Measurements from ENCODE around the gene SPRYD4.
A peak's percentile ranks its signal among the peaks of the same experiment; 100 is the strongest.

The SPRYD4 gene

DNA sequence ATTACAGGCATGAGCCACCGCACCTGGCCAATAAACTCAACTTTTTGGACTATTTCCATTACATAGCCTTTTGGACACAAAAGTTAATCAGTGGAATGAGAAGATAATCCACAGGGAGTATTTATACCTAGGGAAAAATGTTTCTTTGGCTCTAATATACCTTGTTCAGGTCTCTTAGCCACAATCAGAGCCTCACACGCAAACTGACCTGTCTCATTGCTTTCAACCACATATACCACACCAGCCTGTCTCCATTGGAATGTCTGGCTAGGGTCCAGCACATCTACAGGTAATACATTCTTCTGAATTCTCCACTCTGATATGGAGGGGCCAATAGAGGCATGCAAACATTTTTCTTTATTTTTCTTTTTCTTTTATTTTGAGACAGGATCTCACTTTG lies 49.5 kb downstream of the SPRYD4 start:
- TF ChIP-seq, protein P1, sequence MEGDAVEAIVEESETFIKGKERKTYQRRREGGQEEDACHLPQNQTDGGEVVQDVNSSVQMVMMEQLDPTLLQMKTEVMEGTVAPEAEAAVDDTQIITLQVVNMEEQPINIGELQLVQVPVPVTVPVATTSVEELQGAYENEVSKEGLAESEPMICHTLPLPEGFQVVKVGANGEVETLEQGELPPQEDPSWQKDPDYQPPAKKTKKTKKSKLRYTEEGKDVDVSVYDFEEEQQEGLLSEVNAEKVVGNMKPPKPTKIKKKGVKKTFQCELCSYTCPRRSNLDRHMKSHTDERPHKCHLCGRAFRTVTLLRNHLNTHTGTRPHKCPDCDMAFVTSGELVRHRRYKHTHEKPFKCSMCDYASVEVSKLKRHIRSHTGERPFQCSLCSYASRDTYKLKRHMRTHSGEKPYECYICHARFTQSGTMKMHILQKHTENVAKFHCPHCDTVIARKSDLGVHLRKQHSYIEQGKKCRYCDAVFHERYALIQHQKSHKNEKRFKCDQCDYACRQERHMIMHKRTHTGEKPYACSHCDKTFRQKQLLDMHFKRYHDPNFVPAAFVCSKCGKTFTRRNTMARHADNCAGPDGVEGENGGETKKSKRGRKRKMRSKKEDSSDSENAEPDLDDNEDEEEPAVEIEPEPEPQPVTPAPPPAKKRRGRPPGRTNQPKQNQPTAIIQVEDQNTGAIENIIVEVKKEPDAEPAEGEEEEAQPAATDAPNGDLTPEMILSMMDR (IDR thresholded peaks at IDR 0.05; ENCODE audit: insufficient read depth, low read depth, low read length, missing control alignments), result no peak
- H3K4me3 ChIP-seq (ENCODE audit: low read length), result no peak overlapping the region
- DNase-seq (ENCODE audit: low read depth), result peak; percentile 82

DNA sequence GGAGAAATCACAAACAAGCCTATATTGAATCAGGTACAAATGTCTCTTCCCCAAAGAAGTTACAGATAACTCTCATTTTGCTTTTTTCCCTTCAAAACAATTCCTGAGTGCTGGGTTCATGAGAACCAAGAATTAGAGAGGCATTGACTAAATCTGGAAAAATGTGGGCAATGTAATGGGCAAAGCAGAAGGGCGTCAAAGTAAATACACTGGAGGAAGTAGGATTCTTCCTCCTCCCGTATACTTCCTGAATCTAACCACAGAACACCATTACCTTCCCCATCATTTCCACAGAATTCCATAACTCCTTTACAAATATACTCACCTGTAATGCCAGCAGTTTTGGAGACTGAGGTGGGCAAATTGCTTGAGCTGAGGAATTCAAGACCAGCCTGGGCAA lies 50.2 kb downstream of the SPRYD4 start:
- peak; percentile 76 for DNase-seq (ENCODE audit: low read depth)
- no peak overlapping the region for H3K4me3 ChIP-seq (ENCODE audit: low read length)
- TF ChIP-seq, protein P1 (IDR thresholded peaks at IDR 0.05; ENCODE audit: insufficient read depth, low read depth, low read length, missing control alignments), result no peak

DNA sequence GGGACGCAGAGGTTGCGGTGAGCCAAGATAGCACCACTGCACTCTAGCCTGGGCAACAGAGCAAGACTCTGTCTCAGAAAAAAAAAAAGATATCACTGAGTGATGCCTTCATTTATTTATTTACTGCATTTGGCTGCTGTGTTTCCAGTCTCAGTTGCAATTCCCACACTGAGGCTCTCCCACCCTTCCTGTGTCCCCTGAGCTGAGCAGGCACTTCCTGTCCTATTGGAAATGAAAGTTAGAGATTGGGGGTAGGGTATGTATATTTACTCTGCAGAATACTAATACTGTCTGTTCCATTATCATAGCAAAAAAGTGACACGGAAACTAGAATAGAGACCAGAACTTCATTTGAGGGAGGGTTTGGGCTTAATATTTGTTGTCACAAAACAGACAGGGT lies 51.7 kb downstream of the SPRYD4 start:
- no peak overlapping the region for H3K4me3 ChIP-seq (ENCODE audit: low read length)
- TF ChIP-seq, protein P1 (IDR thresholded peaks at IDR 0.05; ENCODE audit: insufficient read depth, low read depth, low read length, missing control alignments), result no peak
- DNase-seq (ENCODE audit: low read depth), result no peak

DNA sequence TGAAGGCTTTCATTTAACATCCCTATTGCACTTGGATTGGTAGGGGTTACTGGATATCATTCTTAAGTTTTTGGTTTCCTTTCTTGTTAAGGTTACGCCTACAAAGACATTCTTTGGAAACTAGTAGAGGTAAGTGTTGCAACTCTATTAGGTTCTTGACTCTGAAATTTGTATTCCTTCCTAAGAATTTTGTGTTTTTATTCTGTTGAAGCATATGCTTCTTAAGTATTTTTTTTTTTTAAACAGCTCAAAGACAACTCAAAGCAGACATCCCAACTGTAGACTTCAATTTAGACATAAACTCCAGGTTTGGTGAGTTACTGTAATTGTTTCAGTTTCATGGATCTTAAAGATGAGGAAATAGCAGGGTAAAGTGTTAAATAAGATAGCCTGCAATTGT lies 52.1 kb downstream of the SPRYD4 start:
- TF ChIP-seq, protein P1 (IDR thresholded peaks at IDR 0.05; ENCODE audit: insufficient read depth, low read depth, low read length, missing control alignments), result no peak
- no peak for DNase-seq (ENCODE audit: low read depth)
- no peak overlapping the region for H3K4me3 ChIP-seq (ENCODE audit: low read length)

DNA sequence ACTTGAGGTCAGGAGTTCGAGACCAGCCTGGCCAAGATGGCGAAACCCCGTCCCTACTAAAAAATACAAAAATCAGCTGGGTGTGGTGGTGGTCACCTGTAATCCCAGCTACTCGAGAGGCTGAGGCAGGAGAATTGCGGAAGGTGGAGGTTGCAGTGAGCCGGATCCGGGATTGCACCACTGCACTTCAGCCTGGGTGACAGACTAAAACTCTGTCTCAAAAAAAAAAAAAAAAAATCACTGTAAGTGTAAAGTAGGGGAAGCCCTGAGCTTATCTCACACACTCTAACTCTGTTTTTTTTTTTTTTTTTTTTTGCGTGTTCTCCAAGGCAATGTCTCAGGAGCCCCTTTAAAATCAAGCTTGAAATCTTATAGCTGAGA lies 52.8 kb downstream of the SPRYD4 start:
- TF ChIP-seq, protein P1 (IDR thresholded peaks at IDR 0.05; ENCODE audit: insufficient read depth, low read depth, low read length, missing control alignments), result no peak
- DNase-seq (ENCODE audit: low read depth), result no peak
- H3K4me3 ChIP-seq (ENCODE audit: low read length), result peak overlapping the region; percentile 54

DNA sequence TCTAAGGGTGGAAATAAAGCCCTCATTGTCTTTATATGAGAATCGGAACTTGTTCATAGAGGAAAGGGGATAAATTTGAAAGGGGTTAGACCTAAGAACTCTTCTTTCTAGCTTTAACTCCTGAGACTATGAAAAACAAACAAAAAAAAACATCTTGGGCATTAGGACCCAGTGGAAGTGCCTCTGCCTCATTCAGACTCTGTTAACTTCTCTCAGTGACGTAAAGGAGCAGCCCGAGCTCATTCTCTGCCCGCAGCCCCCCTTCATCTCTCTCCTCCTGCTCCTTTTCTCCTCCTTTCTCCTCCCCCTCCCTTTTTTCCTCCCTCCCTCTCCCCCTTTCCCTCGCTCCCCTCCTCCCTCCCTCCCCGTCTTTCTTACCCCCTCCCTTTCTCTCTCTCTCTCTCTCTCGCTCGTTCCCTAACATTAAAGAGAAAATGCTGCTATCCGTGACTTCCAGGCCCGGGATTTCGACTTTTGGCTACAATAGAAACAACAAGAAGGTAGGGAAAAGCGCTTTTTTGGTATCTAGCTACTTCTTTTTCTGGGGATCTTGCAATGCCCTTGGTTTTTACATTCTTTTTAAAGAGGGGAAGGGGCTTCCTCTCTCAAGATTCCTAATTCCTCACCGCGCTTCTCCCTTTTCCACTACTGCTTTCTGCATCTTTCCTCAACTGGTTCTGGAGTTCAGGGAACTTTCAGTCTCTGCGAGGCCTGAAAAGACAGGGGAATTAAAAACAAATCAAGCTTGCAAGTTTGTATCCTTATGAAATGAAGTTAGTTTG lies 53.4 kb downstream of the SPRYD4 start, which contains the start of gene RBMS2:
RBMS2 (plus strand) TSS at position 231 of the 782 bp plus-strand sequence; CDS start at position 435, 204 bp downstream.
- TF ChIP-seq, protein P1 (IDR thresholded peaks at IDR 0.05; ENCODE audit: insufficient read depth, low read depth, low read length, missing control alignments), result no peak
- peak within 1 kb of the TSS; percentile 54 for H3K4me3 ChIP-seq (ENCODE audit: low read length)
- peak; percentile 89 for DNase-seq (ENCODE audit: low read depth)

All from epithelial cell of esophagus (primary cell).